HepG2 (cell line): ENCODE measurements around the gene MBLAC1. TPM values are rescaled to one million over a fixed set of nuclear protein-coding genes. Genes with fewer than 3 reads are reported as not detected.

Source experiments
- ATAC-seq: fragments of 200-7000 bp; cut with Tn5 transposase; 3 replicates; pipeline ENCODE4 v1.9.1; 2020; ENCODE audit warnings: mild to moderate bottlenecking, moderate library complexity
- BruUV-seq: library from RNA; stranded (reverse); fragments of 400-500 nt; replicated peaks from 2 replicates; lab custom pipeline; 2021; lab: Mats Ljungman, UMichigan
- CTCF ChIA-PET: fragments of 300-600 bp; formaldehyde crosslinking; extraction: SDS; loops from one replicate; lab custom pipeline; 2021; ENCODE audit warnings: low total read pairs, inconsistent platforms, low intra/inter-chr PET ratio; lab: Yijun Ruan, JAX
- POLR2A ChIA-PET: fragments of 350-600 bp; sonication (Branson Sonifier 250); formaldehyde crosslinking; loops from one replicate; lab custom pipeline; 2020; ENCODE audit warnings: antibody characterized with exemption, inconsistent platforms; lab: Yijun Ruan, JAX
- DNase-seq: peaks from one replicate; pipeline ENCODE4 v3.0.0-alpha.2; 2015; ENCODE audit warnings: low spot score
- FAIRE-seq: peaks from 3 replicates; lab custom pipeline; 2011; peaks lifted over from hg19 to GRCh38; lab: Jason Lieb, UNC
- H2AFZ ChIP-seq: one replicate; pipeline ENCODE4 v1.6.1; 2011; ENCODE audit warnings: low read length, inconsistent platforms
- H3K27ac ChIP-seq: fragments of 300-600 bp; 3 replicates; pipeline ENCODE4 v1.8.0; 2011; ENCODE audit warnings: mixed run types, mild to moderate bottlenecking, mixed read lengths, low read length, inconsistent platforms; ENCODE audit not compliant: insufficient read depth; ENCODE audit errors: extremely low read length
- H3K27me3 ChIP-seq, 2 experiments: fragments of 200-600 bp in 1 of 2; 2 replicates in 1 of 2; 3 replicates in 1 of 2; pipeline versions ENCODE4 v1.6.0 to v1.8.0; 2011; ENCODE audit warnings: low read length in 2 of 2, mild to moderate bottlenecking in 2 of 2, moderate library complexity in 2 of 2, inconsistent platforms in 1 of 2; ENCODE audit not compliant: insufficient read depth in 2 of 2, control insufficient read depth in 1 of 2
- H3K36me3 ChIP-seq, 2 experiments: fragments of 200-600 bp in 1 of 2; replicated peaks in 1 of 2; 2 replicates in 1 of 2; 3 replicates in 1 of 2; pipeline versions ENCODE4 v1.5.1 to v1.8.0; 2011; ENCODE audit warnings: low read length in 2 of 2, inconsistent platforms in 1 of 2; ENCODE audit not compliant: insufficient read depth in 2 of 2, control insufficient read depth in 1 of 2
- H3K4me1 ChIP-seq: 2 replicates; pipeline ENCODE4 v1.5.1; 2012; ENCODE audit warnings: low read length, inconsistent platforms; ENCODE audit not compliant: insufficient read depth
- H3K4me2 ChIP-seq: 2 replicates; pipeline ENCODE4 v1.6.0; 2011; ENCODE audit warnings: low read depth, low read length, inconsistent platforms
- H3K4me3 ChIP-seq, 3 experiments: fragments of 200-600 bp in 1 of 3; sonication (generic), shearing (Covaris generic) in 1 of 3; replicated peaks in 1 of 3; 2 replicates each; pipeline ENCODE4 v1.5.1; 2011 to 2016; ENCODE audit warnings: low read length in 3 of 3, inconsistent platforms in 2 of 3, low read depth in 2 of 3, mild to moderate bottlenecking in 2 of 3, control low read depth in 1 of 3, mixed read lengths in 1 of 3; ENCODE audit not compliant: insufficient read depth in 1 of 3
- H3K79me2 ChIP-seq: one replicate; pipeline ENCODE4 v1.6.1; 2011; ENCODE audit warnings: low read length, inconsistent platforms; ENCODE audit not compliant: insufficient read depth
- H3K9ac ChIP-seq: 2 replicates; pipeline ENCODE4 v1.6.0; 2011; ENCODE audit warnings: mild to moderate bottlenecking, low read depth, low read length, inconsistent platforms; ENCODE audit not compliant: insufficient read depth
- H3K9me3 ChIP-seq: 2 replicates; pipeline ENCODE4 v1.5.1; 2012; ENCODE audit warnings: mild to moderate bottlenecking, low read length
- H4K20me1 ChIP-seq: 2 replicates; pipeline ENCODE4 v1.6.0; 2011; ENCODE audit warnings: inconsistent platforms, mild to moderate bottlenecking, low read length, moderate library complexity; ENCODE audit not compliant: insufficient read depth
- ATF7 ChIP-seq, 2 experiments: fragments of 450-650 bp in 1 of 2; sonication (generic) in 1 of 2; formaldehyde crosslinking in 1 of 2; IDR thresholded peaks; 2 replicates each; pipeline versions ENCODE4 v1.4.0 to v1.6.1; 2016 to 2020; ENCODE audit warnings: antibody characterized with exemption in 1 of 2, mild to moderate bottlenecking in 1 of 2, missing genetic modification reagents in 1 of 2
- CBX5 ChIP-seq: sonication (generic); formaldehyde crosslinking; IDR thresholded peaks from 2 replicates; pipeline ENCODE4 v1.4.0; 2020; ENCODE audit warnings: missing genetic modification reagents, borderline replicate concordance
- DMAP1 ChIP-seq: IDR thresholded peaks from 2 replicates; pipeline ENCODE4 v1.6.1; 2016
- HOXA3 ChIP-seq: sonication (generic); formaldehyde crosslinking; IDR thresholded peaks from 2 replicates; pipeline ENCODE4 v1.5.0; 2020; ENCODE audit warnings: missing genetic modification reagents
- LCORL ChIP-seq, 2 experiments: fragments of 450-650 bp in 1 of 2; sonication (generic) in 1 of 2; formaldehyde crosslinking in 1 of 2; IDR thresholded peaks; 2 replicates each; pipeline versions ENCODE4 v1.5.0 to v1.6.1; 2017 to 2020; ENCODE audit warnings: antibody characterized with exemption in 1 of 2, missing genetic modification reagents in 1 of 2
- NR2F1 ChIP-seq, 2 experiments: fragments of 450-650 bp in 1 of 2; formaldehyde crosslinking in 1 of 2; IDR thresholded peaks; 2 replicates each; pipeline versions ENCODE4 v1.5.0 to v1.6.1; 2016 to 2020; ENCODE audit warnings: mild to moderate bottlenecking in 1 of 2, missing compliant biosample characterization in 1 of 2, missing genetic modification reagents in 1 of 2, moderate library complexity in 1 of 2
- NR2F6 ChIP-seq, 2 experiments: IDR thresholded peaks; 2 replicates each; pipeline ENCODE4 v1.6.1; 2016; ENCODE audit warnings: antibody characterized with exemption in 1 of 2, mild to moderate bottlenecking in 1 of 2
- ONECUT2 ChIP-seq: sonication (generic); formaldehyde crosslinking; IDR thresholded peaks from 2 replicates; pipeline ENCODE4 v1.4.0; 2020; ENCODE audit warnings: missing genetic modification reagents
- PRPF4 ChIP-seq: fragments of 200-400 bp; formaldehyde crosslinking; IDR thresholded peaks from 2 replicates; pipeline ENCODE4 v1.6.1; 2016; ENCODE audit warnings: low read length, low read depth; ENCODE audit not compliant: poor library complexity, severe bottlenecking
- SAP130 ChIP-seq: IDR thresholded peaks from 2 replicates; pipeline ENCODE4 v1.6.1; 2016; ENCODE audit warnings: low read depth
- THAP11 ChIP-seq: IDR thresholded peaks from 2 replicates; pipeline ENCODE4 v1.6.1; 2016; ENCODE audit warnings: missing biosample characterization, missing genetic modification reagents
- U2AF1 ChIP-seq: fragments of 200-400 bp; formaldehyde crosslinking; optimal IDR thresholded peaks from 2 replicates; pipeline ENCODE3; 2017; ENCODE audit warnings: mild to moderate bottlenecking, low read depth, low read length
- ZFP36 ChIP-seq: fragments of 150-350 bp; IDR thresholded peaks from 2 replicates; pipeline ENCODE4 v1.6.1; 2018; ENCODE audit warnings: borderline replicate concordance, low read length, low read depth; ENCODE audit not compliant: partially characterized antibody
- ZFX ChIP-seq: sonication (generic); formaldehyde crosslinking; IDR thresholded peaks from 2 replicates; pipeline ENCODE4 v1.4.0; 2020; ENCODE audit warnings: mild to moderate bottlenecking, low read depth, missing genetic modification reagents, moderate library complexity
- ZNF530 ChIP-seq: sonication (generic); formaldehyde crosslinking; IDR thresholded peaks from 2 replicates; pipeline ENCODE4 v1.5.0; 2020; ENCODE audit warnings: low read depth, mild to moderate bottlenecking, missing genetic modification reagents
- ZNF761 ChIP-seq: sonication (generic); formaldehyde crosslinking; conservative IDR thresholded peaks from 2 replicates; pipeline ENCODE4 v1.4.0; 2020; ENCODE audit warnings: mild to moderate bottlenecking, missing genetic modification reagents
- ZNF776 ChIP-seq: sonication (generic); formaldehyde crosslinking; IDR thresholded peaks from 2 replicates; pipeline ENCODE4 v1.4.0; 2020; ENCODE audit warnings: mild to moderate bottlenecking, missing genetic modification reagents
- WGBS: methylation state at CpG from one replicate; pipeline ENCODE4 v1.1.6; 2017; ENCODE audit warnings: low lambda C conversion rate; 5-methylcytosine and 5-hydroxymethylcytosine counted together
- in situ Hi-C: cut with HindIII; loops from 2 replicates; pipeline ENCODE4 v1.10.0; 2017; ENCODE audit warnings: low pct_unique_long_range_greater_than_20kb; ENCODE audit not compliant: extremely low pct_ligation_motif_present
- intact Hi-C: fragments of 100-400 bp; cut with micrococcal nuclease; formaldehyde crosslinking; loops from one replicate; pipeline ENCODE4 v1.10.0; 2022; ENCODE audit not compliant: unreplicated experiment
- polyA plus RNA-seq, 8 experiments: library from polyadenylated mRNA; depleted of rRNA in 3 of 8; stranded (reverse) in 7 of 8; unstranded in 1 of 8; fragments of >200 nt; fragmentation: Illumina TruSeq in 4 of 8; extraction: Trizol in 4 of 8; gene quantifications; 2 replicates each; pipeline versions ENCODE4 v1.2.1 to v1.2.3, GENCODE V29; 2011 to 2016; ENCODE audit warnings: low read depth in 4 of 8, missing spikeins in 1 of 8, mixed read lengths in 1 of 8; ENCODE audit not compliant: insufficient read depth in 1 of 8
- total RNA-seq, 5 experiments: library from RNA; depleted of rRNA; stranded (reverse); fragments of >200 nt; fragmentation: Illumina TruSeq; extraction: Trizol; gene quantifications; 2 replicates each; pipeline ENCODE4 v1.2.3, GENCODE V29; 2016; ENCODE audit warnings: low read depth in 1 of 5
- TF ChIP-seq, protein P1 (sequence below): sonication (generic); IDR thresholded peaks from 2 replicates; pipeline ENCODE4 v1.6.1; 2016; ENCODE audit warnings: low read depth, borderline replicate concordance
- TF ChIP-seq, protein P2 (sequence below): IDR thresholded peaks from 2 replicates; pipeline ENCODE4 v1.6.1; 2016; ENCODE audit warnings: low read depth, borderline replicate concordance
- TF ChIP-seq, protein P3 (sequence below): IDR thresholded peaks from 2 replicates; pipeline ENCODE4 v1.6.1; 2018; ENCODE audit warnings: missing genetic modification reagents, mild to moderate bottlenecking, missing compliant biosample characterization

The MBLAC1 gene
- total and polyA plus RNA-seq, 2 of the 13 experiments (the other 11 are each of a cell fraction or from before 2014, with no cell fraction given) = 0.79 to 2.1 TPM

DNA sequence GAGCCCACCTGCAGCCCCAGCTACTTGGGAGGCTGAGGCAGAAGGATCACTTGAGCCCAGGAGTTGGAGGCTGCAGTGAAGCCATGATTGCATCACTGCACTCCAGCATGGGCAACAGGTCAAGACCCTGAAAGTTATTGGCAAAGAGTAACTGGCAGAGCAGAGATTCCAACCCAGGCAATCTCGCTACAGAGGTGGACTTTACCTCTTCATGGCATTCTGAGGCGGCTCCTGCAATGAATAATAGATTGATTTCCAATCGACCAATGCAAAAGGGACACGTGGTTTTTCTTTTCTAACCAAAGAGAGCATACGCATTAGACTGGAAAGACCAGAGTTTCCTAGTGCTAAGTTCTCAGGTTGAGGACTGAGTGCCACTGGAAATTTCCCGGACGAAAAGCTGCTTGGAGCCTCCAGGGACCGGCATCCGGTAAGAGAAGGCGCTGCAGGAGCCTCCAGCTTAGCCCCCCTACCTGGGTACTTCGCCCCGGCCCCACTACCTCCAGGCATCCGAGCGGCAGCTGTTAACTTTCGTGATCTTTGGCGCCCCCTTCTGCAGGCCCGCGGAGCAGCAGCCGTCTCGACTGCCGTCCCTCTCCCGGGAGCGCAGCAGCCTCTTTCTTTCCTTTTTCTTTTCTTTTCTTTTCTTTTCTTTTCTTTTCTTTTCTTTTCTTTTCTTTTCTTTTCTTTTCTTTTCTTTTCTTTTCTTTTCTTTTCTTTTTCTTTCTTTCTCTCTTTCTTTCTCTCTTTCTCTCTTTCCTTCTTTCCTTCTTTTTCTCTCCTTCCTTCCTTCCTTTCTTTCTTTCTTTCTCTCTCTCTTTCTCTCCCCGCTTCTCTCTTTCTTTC is 4.1 kb downstream of the MBLAC1 start:
- peak overlapping the region; percentile 80 for H3K4me2 ChIP-seq
- no peaks in the 10 kb centered on the region for H3K9me3 ChIP-seq
- H3K36me3 ChIP-seq = no peaks in the 10 kb centered on the region
- DNase-seq = peak; percentile 54
- WGBS = 5% methylated on average over 23 of the region's 24 CpGs
- H3K27me3 ChIP-seq = no peaks in the 10 kb centered on the region
- BruUV-seq = no TSS peak
- H3K79me2 ChIP-seq = peaks cover 5% of the 10 kb centered on the region
- peak overlapping the region; percentile 37 for H2AFZ ChIP-seq
- intact Hi-C loops = no loop called here
- peak overlapping the region; percentile 62 for H3K27ac ChIP-seq
- CTCF ChIA-PET = interaction anchor here (1.9 kb wide), 1 partner anchor 21 kb away, joined by 5 read pairs; no protein-coding TSS in a partner anchor
- no peak for FAIRE-seq
- ATAC-seq = peak; percentile 10
- peak overlapping the region; percentile 67 for H3K9ac ChIP-seq
- H3K4me1 ChIP-seq = peaks cover 38% of the 10 kb centered on the region
- POLR2A ChIA-PET = interaction anchor here (1.4 to 3.7 kb wide), 2 partner anchors 12 to 30 kb away, joined by 3 to 26 read pairs; partner anchors contain the start of genes AP4M1 and MCM7
- peak overlapping the region in 2 of 3 experiments; percentile 21 to 61; a peak in 4 of 6 replicates for H3K4me3 ChIP-seq
- no peaks in the 10 kb centered on the region for H4K20me1 ChIP-seq
- in situ Hi-C loops = loop anchor here (5.0 kb wide), 1 partner anchor 81 kb away; no protein-coding TSS in a partner anchor
- TF ChIP-seq ZNF761 (CRISPR knock-in tag) = no peak
- TF ChIP-seq LCORL (IDR thresholded peaks at IDR 0.05) = no peak
- 0 out of 2 replicates have a peak, but pooled peaks have one; percentile 44 for TF ChIP-seq LCORL (CRISPR knock-in tag; IDR thresholded peaks at IDR 0.05)
- 0 out of 2 replicates have a peak, but pooled peaks have one; percentile 28 for TF ChIP-seq ZNF776
- TF ChIP-seq, protein P1, sequence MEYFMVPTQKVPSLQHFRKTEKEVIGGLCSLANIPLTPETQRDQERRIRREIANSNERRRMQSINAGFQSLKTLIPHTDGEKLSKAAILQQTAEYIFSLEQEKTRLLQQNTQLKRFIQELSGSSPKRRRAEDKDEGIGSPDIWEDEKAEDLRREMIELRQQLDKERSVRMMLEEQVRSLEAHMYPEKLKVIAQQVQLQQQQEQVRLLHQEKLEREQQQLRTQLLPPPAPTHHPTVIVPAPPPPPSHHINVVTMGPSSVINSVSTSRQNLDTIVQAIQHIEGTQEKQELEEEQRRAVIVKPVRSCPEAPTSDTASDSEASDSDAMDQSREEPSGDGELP = 0 out of 2 replicates have a peak, but pooled peaks have one; percentile 19
- TF ChIP-seq ZFX (CRISPR knock-in tag) = 0 out of 2 replicates have a peak, but pooled peaks have one; percentile 30
- peak; percentile 40 for TF ChIP-seq SAP130 (CRISPR knock-in tag)
- TF ChIP-seq ZFP36 = no peak
- TF ChIP-seq CBX5 (CRISPR knock-in tag) = 0 out of 2 replicates have a peak, but pooled peaks have one; percentile 38
- TF ChIP-seq NR2F6 (IDR thresholded peaks at IDR 0.05) = peak; percentile 43; the same call in 1 of the 2 replicates
- TF ChIP-seq NR2F6 (CRISPR knock-in tag; IDR thresholded peaks at IDR 0.05) = peak; percentile 47
- TF ChIP-seq ONECUT2 = peak; percentile 59; the same call in 1 of the 2 replicates
- peak; percentile 44 to 56; a peak in 2 of 4 replicates for TF ChIP-seq NR2F1 (CRISPR knock-in tag; IDR thresholded peaks at IDR 0.05)
- TF ChIP-seq THAP11 (CRISPR knock-in tag) = 0 out of 2 replicates have a peak, but pooled peaks have one; percentile 29
- TF ChIP-seq PRPF4 = no peak
- 0 out of 2 replicates have a peak, but pooled peaks have one; percentile 34 for TF ChIP-seq HOXA3 (CRISPR knock-in tag)
- TF ChIP-seq, protein P2, sequence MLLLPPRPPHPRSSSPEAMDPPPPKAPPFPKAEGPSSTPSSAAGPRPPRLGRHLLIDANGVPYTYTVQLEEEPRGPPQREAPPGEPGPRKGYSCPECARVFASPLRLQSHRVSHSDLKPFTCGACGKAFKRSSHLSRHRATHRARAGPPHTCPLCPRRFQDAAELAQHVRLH (CRISPR knock-in tag) = no peak
- TF ChIP-seq ZNF530 (CRISPR knock-in tag) = no peak
- peak; percentile 79 for TF ChIP-seq U2AF1
- TF ChIP-seq, protein P3, sequence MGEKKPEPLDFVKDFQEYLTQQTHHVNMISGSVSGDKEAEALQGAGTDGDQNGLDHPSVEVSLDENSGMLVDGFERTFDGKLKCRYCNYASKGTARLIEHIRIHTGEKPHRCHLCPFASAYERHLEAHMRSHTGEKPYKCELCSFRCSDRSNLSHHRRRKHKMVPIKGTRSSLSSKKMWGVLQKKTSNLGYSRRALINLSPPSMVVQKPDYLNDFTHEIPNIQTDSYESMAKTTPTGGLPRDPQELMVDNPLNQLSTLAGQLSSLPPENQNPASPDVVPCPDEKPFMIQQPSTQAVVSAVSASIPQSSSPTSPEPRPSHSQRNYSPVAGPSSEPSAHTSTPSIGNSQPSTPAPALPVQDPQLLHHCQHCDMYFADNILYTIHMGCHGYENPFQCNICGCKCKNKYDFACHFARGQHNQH (CRISPR knock-in tag) = peak; percentile 40; the same call in 1 of the 2 replicates
- 0 out of 2 replicates have a peak, but pooled peaks have one; percentile 44 for TF ChIP-seq DMAP1 (CRISPR knock-in tag)
- peak; percentile 40; the same call in 1 of the 2 replicates for TF ChIP-seq ATF7 (IDR thresholded peaks at IDR 0.05)
- no peak for TF ChIP-seq ATF7 (CRISPR knock-in tag; IDR thresholded peaks at IDR 0.05)
